Astrocyte (in vitro differentiated cells and primary cell): ENCODE measurements around the gene IFNA13.

Experiments
- EZH2 ChIP-seq: IDR thresholded peaks from 2 replicates; pipeline ENCODE4 v1.6.1; 2012; ENCODE audit warnings: mild to moderate bottlenecking, low read length, inconsistent platforms; ENCODE audit not compliant: insufficient read depth
- TF ChIP-seq, protein P1 (sequence below): IDR thresholded peaks from 2 replicates; pipeline ENCODE4 v1.5.1; 2011; ENCODE audit warnings: low read depth, mild to moderate bottlenecking, inconsistent platforms, low read length, moderate library complexity; ENCODE audit not compliant: insufficient read depth

DNA sequence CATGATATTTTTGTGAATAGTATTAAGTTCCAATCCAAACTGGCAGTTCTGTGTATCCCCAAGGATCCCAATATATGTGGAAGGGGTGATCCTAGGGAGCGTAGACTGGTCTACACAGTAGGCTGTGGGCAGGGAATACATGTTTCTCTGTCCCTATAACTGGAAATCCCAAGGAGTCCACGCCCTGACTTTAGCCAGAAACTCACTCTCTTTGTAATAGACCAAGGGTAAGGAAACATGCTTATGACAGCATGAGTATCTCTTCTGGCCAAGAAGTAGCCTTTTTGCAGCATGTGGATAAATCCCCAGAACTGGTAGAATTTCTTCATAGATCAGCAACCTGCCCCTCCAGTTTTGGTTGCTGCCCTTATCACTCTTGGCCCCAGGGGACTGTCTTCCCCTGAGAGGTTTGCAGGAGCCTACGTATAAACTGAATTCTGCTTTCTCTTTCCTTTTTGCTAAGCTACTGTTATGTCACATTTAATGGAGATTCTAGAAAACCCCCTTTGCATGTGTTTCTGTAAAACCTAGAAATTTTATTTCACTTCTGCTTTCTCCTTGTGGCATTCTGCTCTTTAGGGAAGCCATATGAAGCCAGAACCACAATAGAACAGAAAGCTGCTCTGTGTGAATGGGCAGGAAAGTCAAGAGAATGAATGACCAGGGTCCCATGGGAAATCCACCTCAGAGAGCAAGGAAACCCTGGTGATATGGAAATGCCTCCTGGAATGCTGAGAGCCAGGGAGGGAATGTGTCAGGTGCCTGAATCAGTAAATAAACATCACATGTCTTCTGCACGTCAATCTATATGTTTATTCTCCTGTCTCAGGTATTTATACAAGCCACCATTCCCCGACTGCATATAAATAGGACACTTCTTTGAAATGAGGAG lies 13.8 kb upstream of the IFNA13 start:
- TF ChIP-seq, protein P1, sequence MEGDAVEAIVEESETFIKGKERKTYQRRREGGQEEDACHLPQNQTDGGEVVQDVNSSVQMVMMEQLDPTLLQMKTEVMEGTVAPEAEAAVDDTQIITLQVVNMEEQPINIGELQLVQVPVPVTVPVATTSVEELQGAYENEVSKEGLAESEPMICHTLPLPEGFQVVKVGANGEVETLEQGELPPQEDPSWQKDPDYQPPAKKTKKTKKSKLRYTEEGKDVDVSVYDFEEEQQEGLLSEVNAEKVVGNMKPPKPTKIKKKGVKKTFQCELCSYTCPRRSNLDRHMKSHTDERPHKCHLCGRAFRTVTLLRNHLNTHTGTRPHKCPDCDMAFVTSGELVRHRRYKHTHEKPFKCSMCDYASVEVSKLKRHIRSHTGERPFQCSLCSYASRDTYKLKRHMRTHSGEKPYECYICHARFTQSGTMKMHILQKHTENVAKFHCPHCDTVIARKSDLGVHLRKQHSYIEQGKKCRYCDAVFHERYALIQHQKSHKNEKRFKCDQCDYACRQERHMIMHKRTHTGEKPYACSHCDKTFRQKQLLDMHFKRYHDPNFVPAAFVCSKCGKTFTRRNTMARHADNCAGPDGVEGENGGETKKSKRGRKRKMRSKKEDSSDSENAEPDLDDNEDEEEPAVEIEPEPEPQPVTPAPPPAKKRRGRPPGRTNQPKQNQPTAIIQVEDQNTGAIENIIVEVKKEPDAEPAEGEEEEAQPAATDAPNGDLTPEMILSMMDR, result no peak
- TF ChIP-seq EZH2, result no peak
